Liver (tissue), 9 donors: ENCODE data around the gene LPXN. TPM values are rescaled to one million over a fixed set of nuclear protein-coding genes. Genes with fewer than 3 reads are reported as not detected.

Experiments used
- DNase-seq: peaks from one replicate; pipeline ENCODE4 v3.0.0-alpha.2; 2017; ENCODE audit warnings: low spot score
- H3K27ac ChIP-seq, 2 donors: one replicate each; pipeline ENCODE4 v1.7.0; 2013; ENCODE audit warnings: inconsistent platforms in 2 of 2, low read length in 2 of 2, control low read depth in 1 of 2, low read depth in 1 of 2, mild to moderate bottlenecking in 1 of 2
- H3K27me3 ChIP-seq, 4 donors: one replicate each; pipeline versions ENCODE4 v1.6.1 to v1.7.0; 2013; ENCODE audit warnings: low read length in 3 of 4, inconsistent platforms in 1 of 4, mild to moderate bottlenecking in 1 of 4, moderate library complexity in 1 of 4; ENCODE audit not compliant: control insufficient read depth in 4 of 4, insufficient read depth in 4 of 4
- H3K36me3 ChIP-seq, 4 donors: one replicate each; pipeline versions ENCODE4 v1.6.1 to v1.7.0; 2013; ENCODE audit warnings: low read length in 3 of 4, mild to moderate bottlenecking in 3 of 4, low read depth in 1 of 4, moderate library complexity in 1 of 4; ENCODE audit not compliant: control insufficient read depth in 4 of 4, insufficient read depth in 3 of 4
- H3K4me1 ChIP-seq, 4 donors: one replicate each; pipeline versions ENCODE4 v1.6.1 to v1.7.0; 2013; ENCODE audit warnings: low read length in 3 of 4, mild to moderate bottlenecking in 3 of 4, moderate library complexity in 1 of 4; ENCODE audit not compliant: control insufficient read depth in 4 of 4, insufficient read depth in 4 of 4
- H3K4me3 ChIP-seq, 3 donors: one replicate each; pipeline versions ENCODE4 v1.6.1 to v1.7.0; 2013; ENCODE audit warnings: low read length in 3 of 3, control low read depth in 1 of 3, low read depth in 1 of 3, mild to moderate bottlenecking in 1 of 3
- H3K9ac ChIP-seq, 2 donors: one replicate each; pipeline ENCODE4 v1.7.0; 2013; ENCODE audit warnings: low read length in 2 of 2, mild to moderate bottlenecking in 2 of 2, moderate library complexity in 2 of 2, control low read depth in 1 of 2, low read depth in 1 of 2
- H3K9me3 ChIP-seq, 4 donors: one replicate each; pipeline versions ENCODE4 v1.6.1 to v1.7.0; 2013; ENCODE audit warnings: low read length in 3 of 4; ENCODE audit not compliant: control insufficient read depth in 4 of 4
- EGR1 ChIP-seq, 2 donors: IDR thresholded peaks; 2 replicates each; pipeline ENCODE4 v1.6.1; 2016 to 2018; ENCODE audit warnings: antibody characterized with exemption in 2 of 2, low read depth in 2 of 2
- FOXA2 ChIP-seq: IDR thresholded peaks from 2 replicates; pipeline ENCODE4 v1.6.1; 2016; ENCODE audit warnings: antibody characterized with exemption
- GABPA ChIP-seq, 2 donors: IDR thresholded peaks in 1 of 2; conservative IDR thresholded peaks in 1 of 2; 2 replicates each; pipeline ENCODE4 v1.6.1; 2016; ENCODE audit warnings: antibody characterized with exemption in 2 of 2, mild to moderate bottlenecking in 1 of 2, moderate library complexity in 1 of 2
- HNF4G ChIP-seq: IDR thresholded peaks from 2 replicates; pipeline ENCODE4 v1.6.1; 2016; ENCODE audit warnings: antibody characterized with exemption
- JUND ChIP-seq, 2 donors: IDR thresholded peaks; 2 replicates each; pipeline ENCODE4 v1.6.1; 2016; ENCODE audit warnings: antibody characterized with exemption in 2 of 2
- MAX ChIP-seq: IDR thresholded peaks from 2 replicates; pipeline ENCODE4 v1.6.1; 2016; ENCODE audit warnings: antibody characterized with exemption
- RAD21 ChIP-seq, 2 donors: IDR thresholded peaks; 2 replicates each; pipeline ENCODE4 v1.6.1; 2016; ENCODE audit warnings: antibody characterized with exemption in 2 of 2, mild to moderate bottlenecking in 2 of 2
- RXRA ChIP-seq, 2 donors: IDR thresholded peaks; 2 replicates each; pipeline ENCODE4 v1.6.1; 2017 to 2018; ENCODE audit warnings: antibody characterized with exemption in 2 of 2, mild to moderate bottlenecking in 1 of 2
- SP1 ChIP-seq: IDR thresholded peaks from 2 replicates; pipeline ENCODE4 v1.6.1; 2018; ENCODE audit warnings: antibody characterized with exemption, mild to moderate bottlenecking
- WGBS: extraction: QIAGEN DNeasy Blood & Tissue Kit; methylation state at CpG from one replicate; pipeline ENCODE4 v1.1.7; 2013; 5-methylcytosine and 5-hydroxymethylcytosine counted together
- polyA plus RNA-seq, 2 donors: library from polyadenylated mRNA; stranded (reverse) in 1 of 2; unstranded in 1 of 2; fragments of 200-250 nt in 1 of 2; fragments of >200 nt in 1 of 2; fragmentation: Nextera tagmentation in 1 of 2; extraction: Ambion mirVana in 1 of 2; gene quantifications; one replicate each; pipeline versions ENCODE4 v1.2.1 to v1.2.3, GENCODE V29; 2013 to 2015
- total RNA-seq, 2 donors: library from RNA; depleted of rRNA; stranded (reverse); fragments of >200 nt; gene quantifications; one replicate each; pipeline ENCODE4 v1.2.3, GENCODE V29; 2014
- TF ChIP-seq, protein P1 (sequence below): fragments of 150-350 bp; IDR thresholded peaks from 2 replicates; pipeline ENCODE4 v1.5.1; 2017; ENCODE audit warnings: improper control_type of control experiment, low read depth, low read length; ENCODE audit not compliant: missing input control
- TF ChIP-seq, protein P2 (sequence below): IDR thresholded peaks from 2 replicates; pipeline ENCODE4 v1.6.1; 2016; ENCODE audit warnings: antibody characterized with exemption
- TF ChIP-seq, protein P3 (sequence below): IDR thresholded peaks from 2 replicates; pipeline ENCODE4 v1.6.1; 2016; ENCODE audit warnings: antibody characterized with exemption
- TF ChIP-seq, protein P4 (sequence below): IDR thresholded peaks from 2 replicates; pipeline ENCODE4 v1.6.1; 2016; ENCODE audit warnings: antibody characterized with exemption, mild to moderate bottlenecking
- donor health status: healthy.
- donor health status: healthy.
- donor health status: healthy.
- donor health status: healthy.
- donor health status: healthy.

LPXN gene
- total and polyA plus RNA-seq, 4 donors = 3.7 to 6.2 (median 4.7) TPM

- 45% methylated on average over 2 of the region's 2 CpGs for whole genome bisulfite sequencing
- H3K4me3 ChIP-seq = no peak overlapping the region
- no peaks in the 10 kb centered on the region for H3K9me3 ChIP-seq
- peaks cover 0 to 2% (median 0%) of the 10 kb centered on the region in 4 donors for H3K36me3 ChIP-seq
- TF ChIP-seq, protein P1, sequence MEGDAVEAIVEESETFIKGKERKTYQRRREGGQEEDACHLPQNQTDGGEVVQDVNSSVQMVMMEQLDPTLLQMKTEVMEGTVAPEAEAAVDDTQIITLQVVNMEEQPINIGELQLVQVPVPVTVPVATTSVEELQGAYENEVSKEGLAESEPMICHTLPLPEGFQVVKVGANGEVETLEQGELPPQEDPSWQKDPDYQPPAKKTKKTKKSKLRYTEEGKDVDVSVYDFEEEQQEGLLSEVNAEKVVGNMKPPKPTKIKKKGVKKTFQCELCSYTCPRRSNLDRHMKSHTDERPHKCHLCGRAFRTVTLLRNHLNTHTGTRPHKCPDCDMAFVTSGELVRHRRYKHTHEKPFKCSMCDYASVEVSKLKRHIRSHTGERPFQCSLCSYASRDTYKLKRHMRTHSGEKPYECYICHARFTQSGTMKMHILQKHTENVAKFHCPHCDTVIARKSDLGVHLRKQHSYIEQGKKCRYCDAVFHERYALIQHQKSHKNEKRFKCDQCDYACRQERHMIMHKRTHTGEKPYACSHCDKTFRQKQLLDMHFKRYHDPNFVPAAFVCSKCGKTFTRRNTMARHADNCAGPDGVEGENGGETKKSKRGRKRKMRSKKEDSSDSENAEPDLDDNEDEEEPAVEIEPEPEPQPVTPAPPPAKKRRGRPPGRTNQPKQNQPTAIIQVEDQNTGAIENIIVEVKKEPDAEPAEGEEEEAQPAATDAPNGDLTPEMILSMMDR = no peak
- TF ChIP-seq, protein P2, sequence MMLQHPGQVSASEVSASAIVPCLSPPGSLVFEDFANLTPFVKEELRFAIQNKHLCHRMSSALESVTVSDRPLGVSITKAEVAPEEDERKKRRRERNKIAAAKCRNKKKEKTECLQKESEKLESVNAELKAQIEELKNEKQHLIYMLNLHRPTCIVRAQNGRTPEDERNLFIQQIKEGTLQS = no peak
- TF ChIP-seq FOXA2 (no peak), SP1 (no peak), EGR1 (IDR thresholded peaks at IDR 0.05; ENCODE audit: low read depth in 2 of 2) (no peak), MAX (no peak), JUND (IDR thresholded peaks at IDR 0.05) (no peak), HNF4G (no peak)
- TF ChIP-seq, protein P3, sequence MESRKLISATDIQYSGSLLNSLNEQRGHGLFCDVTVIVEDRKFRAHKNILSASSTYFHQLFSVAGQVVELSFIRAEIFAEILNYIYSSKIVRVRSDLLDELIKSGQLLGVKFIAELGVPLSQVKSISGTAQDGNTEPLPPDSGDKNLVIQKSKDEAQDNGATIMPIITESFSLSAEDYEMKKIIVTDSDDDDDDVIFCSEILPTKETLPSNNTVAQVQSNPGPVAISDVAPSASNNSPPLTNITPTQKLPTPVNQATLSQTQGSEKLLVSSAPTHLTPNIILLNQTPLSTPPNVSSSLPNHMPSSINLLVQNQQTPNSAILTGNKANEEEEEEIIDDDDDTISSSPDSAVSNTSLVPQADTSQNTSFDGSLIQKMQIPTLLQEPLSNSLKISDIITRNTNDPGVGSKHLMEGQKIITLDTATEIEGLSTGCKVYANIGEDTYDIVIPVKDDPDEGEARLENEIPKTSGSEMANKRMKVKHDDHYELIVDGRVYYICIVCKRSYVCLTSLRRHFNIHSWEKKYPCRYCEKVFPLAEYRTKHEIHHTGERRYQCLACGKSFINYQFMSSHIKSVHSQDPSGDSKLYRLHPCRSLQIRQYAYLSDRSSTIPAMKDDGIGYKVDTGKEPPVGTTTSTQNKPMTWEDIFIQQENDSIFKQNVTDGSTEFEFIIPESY = no peak
- TF ChIP-seq, protein P4, sequence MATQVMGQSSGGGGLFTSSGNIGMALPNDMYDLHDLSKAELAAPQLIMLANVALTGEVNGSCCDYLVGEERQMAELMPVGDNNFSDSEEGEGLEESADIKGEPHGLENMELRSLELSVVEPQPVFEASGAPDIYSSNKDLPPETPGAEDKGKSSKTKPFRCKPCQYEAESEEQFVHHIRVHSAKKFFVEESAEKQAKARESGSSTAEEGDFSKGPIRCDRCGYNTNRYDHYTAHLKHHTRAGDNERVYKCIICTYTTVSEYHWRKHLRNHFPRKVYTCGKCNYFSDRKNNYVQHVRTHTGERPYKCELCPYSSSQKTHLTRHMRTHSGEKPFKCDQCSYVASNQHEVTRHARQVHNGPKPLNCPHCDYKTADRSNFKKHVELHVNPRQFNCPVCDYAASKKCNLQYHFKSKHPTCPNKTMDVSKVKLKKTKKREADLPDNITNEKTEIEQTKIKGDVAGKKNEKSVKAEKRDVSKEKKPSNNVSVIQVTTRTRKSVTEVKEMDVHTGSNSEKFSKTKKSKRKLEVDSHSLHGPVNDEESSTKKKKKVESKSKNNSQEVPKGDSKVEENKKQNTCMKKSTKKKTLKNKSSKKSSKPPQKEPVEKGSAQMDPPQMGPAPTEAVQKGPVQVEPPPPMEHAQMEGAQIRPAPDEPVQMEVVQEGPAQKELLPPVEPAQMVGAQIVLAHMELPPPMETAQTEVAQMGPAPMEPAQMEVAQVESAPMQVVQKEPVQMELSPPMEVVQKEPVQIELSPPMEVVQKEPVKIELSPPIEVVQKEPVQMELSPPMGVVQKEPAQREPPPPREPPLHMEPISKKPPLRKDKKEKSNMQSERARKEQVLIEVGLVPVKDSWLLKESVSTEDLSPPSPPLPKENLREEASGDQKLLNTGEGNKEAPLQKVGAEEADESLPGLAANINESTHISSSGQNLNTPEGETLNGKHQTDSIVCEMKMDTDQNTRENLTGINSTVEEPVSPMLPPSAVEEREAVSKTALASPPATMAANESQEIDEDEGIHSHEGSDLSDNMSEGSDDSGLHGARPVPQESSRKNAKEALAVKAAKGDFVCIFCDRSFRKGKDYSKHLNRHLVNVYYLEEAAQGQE = no peak
- no peak overlapping the region for H3K27ac ChIP-seq
- no peak overlapping the region for H3K9ac ChIP-seq
- DNase-seq = no peak
- H3K27me3 ChIP-seq = no peaks in the 10 kb centered on the region
- peaks cover 1 to 33% (median 22%) of the 10 kb centered on the region in 4 donors for H3K4me1 ChIP-seq
Measured at GRCh38 chr11:58561394-58562098, 14.1 kb downstream of the LPXN start.

DNA sequence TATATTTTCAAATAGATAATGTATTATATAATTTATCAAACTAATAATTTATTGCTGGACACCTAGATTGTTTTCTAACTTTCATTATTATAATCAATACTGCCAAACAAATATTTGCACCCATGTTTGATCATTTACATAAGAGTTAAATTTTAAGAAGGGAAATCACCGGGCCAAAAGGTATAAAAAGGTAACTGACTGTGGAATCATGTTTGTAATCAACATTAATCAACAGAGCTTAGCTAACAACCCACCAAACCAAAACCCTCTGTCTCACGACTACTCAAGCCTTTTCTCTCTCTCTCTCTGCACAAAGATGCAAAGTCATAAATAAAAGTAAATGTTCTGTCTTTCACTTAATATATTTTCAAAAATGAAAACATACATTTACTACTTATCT lies 14.8 kb downstream of the LPXN start:
- H3K36me3 ChIP-seq = no peaks in the 10 kb centered on the region
- TF ChIP-seq GABPA (IDR thresholded peaks at IDR 0.05 in 1 of 2, conservative IDR thresholded peaks at IDR 0.05 in 1 of 2) (no peak), RXRA (IDR thresholded peaks at IDR 0.05) (no peak), SP1 (no peak), RAD21 (IDR thresholded peaks at IDR 0.05) (no peak)
- TF ChIP-seq, protein P3 = no peak
- TF ChIP-seq, protein P2 = no peak
- TF ChIP-seq, protein P1 = no peak

More for the DNA sequence above, 14.8 kb downstream of the LPXN start:
- Histone ChIP-seq H3K27me3 (no peaks in the 10 kb centered on the region), H3K9me3 (no peaks in the 10 kb centered on the region), H3K4me1 (peaks cover 1 to 33% (median 22%) of the 10 kb centered on the region in 4 donors), H3K4me3 (no peak overlapping the region), H3K27ac (no peak overlapping the region), H3K9ac (no peak overlapping the region)
- 27% methylated on average over 2 of the region's 2 CpGs for WGBS
- DNase-seq = no peak
